SKM-1 (cell line): ENCODE data around the gene ATP8A1.
"Not testable (repeated sequence)": the region's sequence is repeated elsewhere in the genome, so short reads cannot be mapped to it uniquely, and the experiment has no call there.

Experiments used
- DNase-seq: peaks from one replicate; lab custom pipeline; 2025; ENCODE audit not compliant: unreplicated experiment; lab: John Stamatoyannopoulos, UW

The ATP8A1 gene

GRCh38 chr4:42372303-42372702 is 284.6 kb downstream of the ATP8A1 start:
- DNase-seq, result not testable (repeated sequence)

- peak; percentile 15 for DNase-seq
These were observed 285.3 kb downstream of the ATP8A1 start for GRCh38 chr4:42371305-42372252.

GRCh38 chr4:42369489-42369888 is 287.4 kb downstream of the ATP8A1 start:
- DNase-seq, result no peak

GRCh38 chr4:42366959-42367358 is 289.9 kb downstream of the ATP8A1 start:
- no peak for DNase-seq

GRCh38 chr4:42364266-42365053 is 292.4 kb downstream of the ATP8A1 start:
- no peak for DNase-seq

- no peak for DNase-seq
These were observed 293.3 kb downstream of the ATP8A1 start for GRCh38 chr4:42363614-42364013.

GRCh38 chr4:42362591-42362990 is 294.3 kb downstream of the ATP8A1 start:
- DNase-seq, result no peak

- DNase-seq, result no peak
These were observed 295.4 kb downstream of the ATP8A1 start for GRCh38 chr4:42361456-42361855.

- no peak for DNase-seq
These were observed 296.6 kb downstream of the ATP8A1 start for GRCh38 chr4:42360256-42360669.

- DNase-seq, result no peak
These were observed 297.2 kb downstream of the ATP8A1 start for GRCh38 chr4:42359711-42360110.
